GM18870 (cell line): ENCODE measurements around the gene ENKD1.

Experiments
- ATAC-seq: cut with Tn5 transposase; IDR thresholded peaks from one replicate; pipeline ENCODE4 v1.9.1; 2021; ENCODE audit warnings: moderate library complexity; ENCODE audit not compliant: unreplicated experiment

Gene ENKD1

DNA sequence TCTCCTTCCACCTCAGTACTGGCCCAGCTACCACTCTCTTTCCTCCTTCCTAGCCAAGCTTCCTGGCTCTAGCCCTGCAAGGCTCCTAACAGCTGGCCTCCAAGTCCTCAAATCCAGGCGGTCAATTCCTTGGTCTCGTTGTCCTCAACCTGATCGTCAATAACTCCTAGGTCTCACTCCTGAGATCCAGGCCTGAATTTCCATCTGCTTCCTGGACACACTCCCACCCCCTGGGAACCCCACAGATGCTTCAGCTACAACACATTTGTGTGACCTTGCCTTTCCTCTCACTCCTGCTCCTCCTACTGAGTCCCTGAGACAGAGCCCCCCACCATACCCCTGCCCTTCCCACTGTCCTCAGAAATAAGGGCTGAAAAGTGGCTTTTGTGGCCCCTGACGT, 2.3 kb downstream of the ENKD1 start:
- no peak for ATAC-seq

DNA sequence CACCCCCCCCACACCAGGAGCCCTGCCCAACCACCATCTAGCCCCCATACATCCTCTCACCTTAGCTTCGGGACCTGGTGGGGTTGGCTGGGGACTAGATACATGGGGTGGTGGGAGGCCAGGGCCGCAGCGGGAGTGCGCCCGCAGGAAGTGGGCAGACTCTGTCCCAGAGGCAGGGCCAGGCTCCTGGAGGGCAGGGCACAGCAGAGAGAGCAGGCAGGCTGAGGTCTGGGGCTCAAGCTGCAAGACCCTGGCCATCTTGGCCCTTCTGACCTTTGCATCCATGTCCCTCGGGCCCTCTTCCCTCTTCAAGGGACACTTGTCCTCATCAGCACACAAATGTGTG, 2.7 kb downstream of the ENKD1 start:
- ATAC-seq: no peak

DNA sequence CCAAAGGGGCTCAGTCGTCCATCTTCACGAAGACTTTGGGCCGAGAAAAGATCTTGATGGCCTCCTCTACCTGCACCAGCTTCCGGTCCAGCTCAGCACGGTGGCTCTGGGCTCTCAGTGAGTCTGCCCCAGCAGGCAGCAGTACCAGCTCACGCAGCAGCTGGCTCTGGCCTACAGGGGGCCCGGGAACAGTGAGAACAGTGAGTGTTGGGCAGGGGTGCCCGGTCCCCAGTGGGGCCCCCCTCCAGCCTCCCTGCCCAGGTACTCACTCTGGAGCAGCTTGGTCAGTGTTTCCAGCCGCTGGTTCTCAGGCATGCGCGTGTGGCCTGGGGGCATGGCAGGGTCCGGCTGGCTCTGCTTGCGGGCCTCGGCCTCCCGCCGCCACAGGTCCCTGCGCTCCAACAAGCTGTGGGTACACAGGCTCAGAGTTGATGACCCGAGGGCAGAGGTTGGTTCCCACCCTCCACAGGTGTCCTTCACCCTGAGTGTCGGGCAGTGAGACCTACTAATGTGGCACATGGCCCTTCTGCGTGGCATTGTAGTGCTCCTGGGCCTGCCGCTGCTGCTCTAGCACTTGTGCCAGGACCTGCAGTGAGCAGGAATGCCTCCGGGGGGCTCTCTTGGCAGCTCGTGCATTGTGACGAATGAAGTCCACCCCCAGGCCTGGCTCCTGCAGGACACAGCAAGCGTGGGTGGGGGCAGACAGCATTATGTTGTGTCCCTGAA, 3.2 kb downstream of the ENKD1 start:
- ATAC-seq: no peak

DNA sequence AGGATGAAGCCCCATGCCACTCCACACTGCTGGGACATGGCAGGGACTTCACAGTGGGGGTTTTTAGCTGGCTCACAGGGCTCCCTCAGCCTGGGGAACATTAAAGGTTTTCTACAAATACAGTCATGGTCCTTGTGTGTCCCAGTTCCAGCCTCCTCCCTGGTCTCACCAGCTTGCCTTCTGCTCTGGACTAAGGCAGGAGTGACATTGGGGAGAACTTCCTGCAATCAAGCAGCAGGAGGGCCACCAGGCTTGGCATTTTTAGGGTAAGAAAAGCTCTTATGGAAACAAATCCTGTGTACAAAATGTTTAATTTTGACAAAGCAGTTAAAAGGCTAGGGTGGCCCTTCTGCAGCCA, 3.9 kb downstream of the ENKD1 start:
- no peak for ATAC-seq

DNA sequence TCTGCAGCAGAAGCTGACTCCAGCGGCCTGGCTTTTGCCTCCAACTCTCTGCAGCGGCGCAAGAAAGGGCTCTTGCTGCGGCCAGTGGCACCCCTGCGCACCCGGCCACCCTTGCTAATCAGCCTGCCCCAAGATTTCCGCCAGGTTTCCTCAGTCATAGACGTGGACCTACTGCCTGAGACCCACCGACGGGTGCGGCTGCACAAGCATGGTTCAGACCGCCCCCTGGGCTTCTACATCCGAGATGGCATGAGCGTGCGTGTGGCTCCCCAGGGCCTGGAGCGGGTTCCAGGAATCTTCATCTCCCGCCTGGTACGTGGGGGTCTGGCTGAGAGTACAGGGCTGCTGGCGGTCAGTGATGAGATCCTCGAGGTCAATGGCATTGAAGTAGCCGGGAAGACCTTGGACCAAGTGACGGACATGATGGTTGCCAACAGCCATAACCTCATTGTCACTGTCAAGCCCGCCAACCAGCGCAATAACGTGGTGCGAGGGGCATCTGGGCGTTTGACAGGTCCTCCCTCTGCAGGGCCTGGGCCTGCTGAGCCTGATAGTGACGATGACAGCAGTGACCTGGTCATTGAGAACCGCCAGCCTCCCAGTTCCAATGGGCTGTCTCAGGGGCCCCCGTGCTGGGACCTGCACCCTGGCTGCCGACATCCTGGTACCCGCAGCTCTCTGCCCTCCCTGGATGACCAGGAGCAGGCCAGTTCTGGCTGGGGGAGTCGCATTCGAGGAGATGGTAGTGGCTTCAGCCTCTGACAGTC, 4.5 kb downstream of the ENKD1 start:
- no peak for ATAC-seq

DNA sequence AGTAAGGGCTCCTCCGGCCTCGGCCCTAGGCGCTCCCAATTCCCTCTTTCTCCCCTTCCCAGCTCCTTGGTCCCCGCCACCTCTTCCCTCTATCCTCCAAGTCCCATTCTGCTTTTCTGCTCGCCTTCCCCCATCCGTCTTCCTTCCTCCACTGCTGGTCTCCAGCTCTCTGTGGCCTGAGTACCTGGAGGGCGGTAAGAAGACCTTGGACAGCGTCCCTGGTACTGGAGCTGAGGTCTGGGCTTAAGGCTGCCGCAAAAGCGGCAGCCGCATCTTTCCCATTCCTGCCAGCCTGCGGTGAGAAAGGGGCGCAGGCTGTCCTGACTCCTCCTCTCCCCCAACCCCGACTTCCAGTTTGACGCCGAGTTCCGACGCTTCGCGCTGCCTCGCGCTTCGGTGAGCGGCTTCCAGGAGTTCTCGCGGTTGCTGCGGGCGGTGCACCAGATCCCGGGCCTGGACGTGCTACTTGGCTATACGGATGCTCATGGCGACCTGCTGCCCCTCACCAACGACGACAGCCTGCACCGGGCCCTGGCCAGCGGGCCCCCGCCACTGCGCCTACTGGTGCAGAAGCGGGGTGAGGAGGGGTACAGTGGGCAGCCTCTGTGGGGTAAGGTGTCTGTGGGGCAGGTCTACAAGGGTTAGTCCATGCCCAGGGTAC, 5.3 kb downstream of the ENKD1 start:
- ATAC-seq: no peak

DNA sequence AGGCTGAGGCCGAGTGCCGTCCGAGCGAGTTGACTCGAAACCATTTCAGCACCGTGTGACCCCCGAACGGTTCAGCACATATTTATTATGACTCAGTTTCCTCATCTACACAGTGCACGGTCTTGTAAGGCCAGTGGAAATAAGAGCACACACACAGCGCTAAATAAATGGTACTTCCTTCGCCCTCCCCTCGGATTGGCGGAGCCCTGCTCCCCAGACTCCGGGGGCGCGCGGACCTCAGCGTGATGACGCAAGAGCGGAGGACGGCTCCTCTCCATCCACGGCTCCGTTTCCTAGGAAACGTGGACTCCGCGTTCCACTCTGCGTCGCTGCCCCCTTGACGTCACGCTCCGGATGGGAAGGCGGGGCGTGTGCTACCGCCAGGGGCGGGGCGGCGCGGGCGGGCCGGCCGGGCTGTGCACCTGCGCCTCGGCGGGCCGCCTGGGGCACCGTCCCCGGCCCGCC, 6.0 kb downstream of the ENKD1 start, which contains the start of gene PARD6A:
Gene PARD6A (plus strand): TSS at position 397 of the 465 bp plus-strand sequence. CDS start 79 bp downstream, outside the sequence.
- peak; percentile 47 for ATAC-seq

DNA sequence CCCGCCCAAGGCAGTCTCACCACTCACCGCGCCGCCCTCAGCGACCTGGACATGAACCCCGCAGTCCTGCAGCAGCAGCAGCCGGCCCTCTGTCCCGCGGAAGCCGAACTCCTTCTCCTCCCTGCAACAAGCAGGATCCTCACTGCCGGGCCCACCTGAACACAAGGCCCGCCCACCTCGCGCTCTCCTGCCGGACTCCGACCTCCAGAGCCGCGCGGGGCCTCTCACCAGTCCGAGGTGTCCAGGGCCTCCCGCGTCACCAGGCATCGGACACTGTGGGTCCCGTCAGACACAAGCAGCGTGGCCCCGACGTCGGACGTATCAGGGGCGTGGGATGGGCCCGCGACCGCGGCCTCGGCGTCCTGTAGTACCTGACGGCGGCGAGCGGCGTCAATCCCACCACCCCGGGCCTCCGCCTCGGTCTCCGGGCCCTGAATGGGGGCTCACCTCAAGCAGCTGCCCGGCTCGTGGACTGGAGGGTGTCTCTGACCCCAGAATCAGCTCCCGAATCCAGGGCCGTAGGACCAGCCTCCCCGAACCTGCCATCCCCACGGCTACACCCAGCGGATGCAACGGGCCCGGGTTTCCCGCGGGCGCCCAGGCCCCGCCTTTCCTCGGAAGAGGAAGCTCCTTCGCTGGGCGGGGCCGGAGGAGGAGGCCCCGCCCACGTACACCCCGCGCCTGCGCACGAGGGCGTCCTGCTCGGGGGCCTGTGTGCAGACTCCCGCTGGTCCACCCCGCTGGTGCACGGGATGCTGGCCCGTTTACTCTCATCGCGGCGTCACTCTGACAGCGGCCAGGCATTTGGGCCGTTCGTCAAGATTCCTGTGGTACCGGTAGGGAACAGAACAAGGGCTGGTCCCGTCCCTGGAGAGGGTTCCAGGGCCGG, 6.6 kb downstream of the ENKD1 start, which contains the start of gene ACD:
Gene ACD (minus strand): TSS at position 586 of the 889 bp plus-strand sequence. CDS start 40 bp downstream, at position 546.
- peak; percentile 39 for ATAC-seq

DNA sequence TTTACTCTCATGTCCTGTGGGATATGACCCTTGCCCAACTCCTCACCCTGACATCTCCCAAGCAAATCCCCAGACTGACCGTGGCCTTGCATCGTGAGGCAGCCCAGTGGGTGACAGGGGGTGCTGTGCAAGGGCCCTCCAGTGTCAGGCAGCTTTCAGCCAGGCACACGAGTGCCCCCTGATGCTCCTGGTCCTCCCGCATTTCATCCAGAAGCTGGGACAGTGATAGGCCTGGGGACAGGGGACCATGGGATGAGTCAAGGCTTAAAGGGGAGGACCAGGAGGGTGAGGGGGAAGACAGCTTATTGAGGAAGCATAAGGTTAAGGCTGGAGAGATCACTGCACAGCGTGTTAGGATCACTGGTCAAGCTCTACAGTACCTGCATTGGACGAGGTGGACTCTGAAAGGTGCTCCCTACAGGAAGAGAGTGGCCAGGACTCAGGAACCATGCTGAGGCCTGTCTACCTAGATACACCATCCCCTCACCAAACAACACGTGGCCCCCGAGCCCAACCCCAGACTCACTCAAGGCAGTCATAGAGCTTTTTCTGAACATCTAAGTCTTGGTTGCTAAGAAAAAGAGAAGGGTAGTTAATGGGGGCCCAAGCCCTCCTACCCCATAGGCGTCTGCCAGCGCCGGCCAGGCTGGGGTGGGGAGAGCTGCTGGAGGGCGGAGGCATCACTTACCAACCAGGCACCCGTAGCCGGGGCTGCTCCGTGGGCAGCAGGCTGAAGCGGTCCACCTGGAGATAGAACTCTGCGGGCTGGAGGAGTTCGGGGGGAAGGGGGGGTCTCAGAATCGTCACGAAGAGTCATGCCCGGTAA, 7.5 kb downstream of the ENKD1 start:
- ATAC-seq: no peak

DNA sequence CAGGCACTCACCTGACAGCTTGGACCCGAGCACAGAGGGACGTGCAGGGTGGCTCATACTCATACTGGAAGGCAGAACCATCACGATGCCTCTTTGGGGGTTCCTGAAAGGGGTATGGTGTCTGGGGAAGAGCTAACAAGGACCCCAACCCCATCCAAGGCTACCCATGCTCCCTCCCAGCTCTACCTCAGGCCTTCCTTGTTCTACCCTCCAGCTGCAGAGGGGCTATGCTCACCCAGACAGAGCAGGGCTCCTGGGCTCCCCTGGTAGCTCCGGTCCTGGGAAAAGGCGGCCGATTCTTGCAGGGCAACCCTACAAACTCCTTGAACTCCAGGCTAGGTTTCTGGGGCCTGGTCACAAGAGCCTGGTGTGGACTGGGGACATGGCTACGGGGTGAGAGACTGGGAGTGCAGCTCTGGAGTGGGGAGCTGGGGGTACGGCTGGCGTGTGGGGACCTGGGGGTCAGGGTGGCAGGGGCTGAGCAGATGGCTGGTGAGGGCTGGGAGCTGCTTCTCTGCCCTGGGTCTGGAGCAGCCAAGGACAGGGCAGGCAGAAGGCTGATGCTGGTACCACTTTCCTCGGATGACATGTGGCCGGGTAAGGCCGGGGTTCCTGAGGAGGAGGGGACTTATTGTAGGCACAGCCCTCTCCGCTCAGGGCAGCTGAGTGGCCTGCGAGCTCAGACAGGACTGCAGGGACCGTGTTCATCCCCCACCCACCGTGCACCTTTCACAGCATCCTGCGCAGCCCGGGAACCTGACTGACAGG, 8.6 kb downstream of the ENKD1 start:
- no peak for ATAC-seq

DNA sequence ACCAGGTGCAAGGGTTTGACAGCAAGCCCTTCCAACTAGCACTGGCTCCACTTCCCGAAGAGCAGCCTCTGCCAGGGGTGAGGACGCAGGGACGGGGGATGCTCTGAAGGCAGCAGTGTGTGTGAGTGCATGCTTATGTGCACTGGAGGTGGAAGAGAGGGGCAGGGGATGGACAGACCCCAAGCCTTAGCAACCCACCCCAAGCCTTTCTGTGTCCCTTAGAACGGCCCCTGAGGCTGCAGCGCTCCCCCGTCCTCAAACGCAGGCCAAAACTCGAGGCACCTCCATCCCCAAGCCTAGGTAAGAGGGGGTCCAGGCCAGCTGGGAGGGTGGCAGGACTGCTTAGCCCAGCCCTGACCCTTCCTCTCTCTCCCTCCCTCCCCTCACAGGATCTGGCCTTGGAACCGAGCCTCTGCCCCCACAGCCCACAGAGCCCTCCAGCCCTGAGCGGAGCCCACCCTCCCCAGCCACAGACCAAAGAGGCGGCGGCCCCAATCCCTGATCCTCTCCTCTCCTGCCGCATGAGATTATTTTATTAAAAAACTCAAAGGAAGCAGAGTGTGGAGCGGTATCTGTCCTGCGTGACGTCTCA, 9.4 kb downstream of the ENKD1 start:
- no peak for ATAC-seq

DNA sequence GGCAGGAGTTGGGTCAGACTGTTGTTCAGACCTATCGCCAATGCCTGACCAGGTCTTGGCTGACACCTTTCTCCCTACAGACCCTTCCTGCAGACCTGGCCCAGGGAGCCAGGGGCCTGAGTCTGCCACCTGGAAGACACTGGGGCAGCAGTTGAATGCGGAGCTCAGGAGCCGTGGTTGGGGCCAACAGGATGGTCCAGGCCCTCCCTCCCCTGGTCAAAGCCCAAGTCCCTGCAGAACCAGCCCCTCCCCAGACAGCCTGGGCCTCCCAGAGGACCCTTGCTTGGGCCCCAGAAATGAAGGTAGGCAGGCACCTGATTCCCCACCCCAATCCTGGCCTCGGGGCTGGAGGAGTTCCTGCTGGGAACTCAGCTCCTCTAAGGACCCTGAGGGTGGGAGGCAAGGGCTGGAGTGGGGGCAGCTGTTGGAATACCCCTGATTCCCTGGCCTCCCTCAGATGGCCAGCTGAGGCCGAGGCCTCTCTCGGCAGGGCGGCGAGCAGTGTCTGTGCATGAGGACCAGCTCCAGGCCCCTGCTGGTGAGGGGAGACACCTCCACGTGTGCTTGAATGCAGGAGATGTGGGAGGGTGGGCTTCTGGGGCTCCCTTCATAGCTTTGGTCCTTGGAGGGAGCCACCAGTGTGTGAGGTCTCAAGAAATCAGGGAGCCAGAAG, 10.1 kb downstream of the ENKD1 start:
- ATAC-seq: no peak

DNA sequence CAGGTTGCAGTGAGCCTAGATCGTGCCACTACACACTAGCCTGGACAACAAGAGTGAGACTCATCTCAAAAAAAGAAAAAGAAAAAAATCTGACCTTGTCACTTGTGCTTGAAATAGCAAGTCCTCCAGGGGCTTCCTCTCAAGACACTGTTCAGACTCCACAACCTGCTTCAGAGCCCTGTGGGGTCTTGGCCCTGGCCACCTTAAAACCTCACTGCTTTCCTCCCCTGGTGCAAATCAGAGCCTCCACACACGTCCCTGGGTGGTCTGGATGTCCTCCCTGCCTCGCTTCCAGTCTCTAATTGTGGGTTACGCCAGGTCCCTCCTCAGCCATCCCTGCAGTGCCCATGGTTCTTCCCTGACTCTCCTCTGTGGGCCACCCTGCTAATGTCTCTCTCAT, 11.2 kb downstream of the ENKD1 start:
- ATAC-seq: no peak

DNA sequence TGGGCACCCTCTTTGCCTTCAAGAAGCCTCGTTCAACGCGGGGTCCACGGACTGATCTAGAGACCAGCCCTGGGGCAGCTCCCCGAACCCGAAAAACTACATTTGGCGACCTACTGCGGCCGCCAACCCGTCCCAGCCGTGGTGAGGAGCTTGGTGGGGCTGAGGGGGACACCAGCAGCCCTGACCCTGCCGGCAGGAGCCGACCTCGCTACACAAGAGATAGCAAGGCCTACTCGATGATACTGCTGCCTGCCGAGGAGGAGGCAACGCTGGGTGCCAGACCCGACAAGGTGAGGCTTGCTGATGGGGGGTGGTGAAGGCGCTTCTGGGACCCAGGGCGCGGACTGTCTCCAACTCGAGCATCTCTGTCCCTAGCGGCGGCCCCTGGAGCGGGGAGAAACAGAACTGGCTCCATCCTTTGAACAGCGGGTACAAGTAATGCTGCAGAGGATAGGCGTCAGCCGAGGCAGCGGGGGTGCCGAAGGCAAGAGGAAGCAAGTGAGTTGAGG, 12.1 kb downstream of the ENKD1 start:
- no peak for ATAC-seq

DNA sequence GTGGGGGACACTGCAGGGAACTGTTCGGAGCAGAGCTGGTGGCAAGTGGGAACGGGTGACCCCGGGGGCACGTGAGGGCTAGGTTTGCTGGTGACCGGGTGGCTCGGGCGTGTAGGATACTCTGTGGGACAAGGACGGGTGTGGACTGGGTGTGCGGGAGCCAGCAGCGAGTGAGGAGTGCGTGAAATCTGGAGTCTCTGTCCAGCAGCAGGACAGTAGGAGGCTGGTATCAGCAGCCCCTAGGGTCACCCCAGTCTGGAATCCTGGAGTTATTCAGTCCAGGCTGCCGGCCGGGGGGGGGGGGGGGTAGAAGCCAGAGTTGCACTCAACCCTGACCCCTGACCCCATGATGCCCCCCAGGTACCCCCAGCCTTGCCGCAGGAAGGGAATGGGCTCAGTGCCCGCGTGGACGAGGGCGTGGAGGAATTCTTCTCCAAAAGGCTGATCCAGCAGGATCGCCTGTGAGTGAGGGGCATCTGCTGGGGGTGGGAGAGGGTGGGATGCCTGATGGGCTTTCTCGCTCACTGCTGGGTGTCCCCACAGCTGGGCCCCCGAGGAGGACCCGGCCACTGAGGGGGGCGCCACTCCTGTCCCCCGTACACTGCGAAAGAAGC, 12.7 kb downstream of the ENKD1 start:
- no peak for ATAC-seq

DNA sequence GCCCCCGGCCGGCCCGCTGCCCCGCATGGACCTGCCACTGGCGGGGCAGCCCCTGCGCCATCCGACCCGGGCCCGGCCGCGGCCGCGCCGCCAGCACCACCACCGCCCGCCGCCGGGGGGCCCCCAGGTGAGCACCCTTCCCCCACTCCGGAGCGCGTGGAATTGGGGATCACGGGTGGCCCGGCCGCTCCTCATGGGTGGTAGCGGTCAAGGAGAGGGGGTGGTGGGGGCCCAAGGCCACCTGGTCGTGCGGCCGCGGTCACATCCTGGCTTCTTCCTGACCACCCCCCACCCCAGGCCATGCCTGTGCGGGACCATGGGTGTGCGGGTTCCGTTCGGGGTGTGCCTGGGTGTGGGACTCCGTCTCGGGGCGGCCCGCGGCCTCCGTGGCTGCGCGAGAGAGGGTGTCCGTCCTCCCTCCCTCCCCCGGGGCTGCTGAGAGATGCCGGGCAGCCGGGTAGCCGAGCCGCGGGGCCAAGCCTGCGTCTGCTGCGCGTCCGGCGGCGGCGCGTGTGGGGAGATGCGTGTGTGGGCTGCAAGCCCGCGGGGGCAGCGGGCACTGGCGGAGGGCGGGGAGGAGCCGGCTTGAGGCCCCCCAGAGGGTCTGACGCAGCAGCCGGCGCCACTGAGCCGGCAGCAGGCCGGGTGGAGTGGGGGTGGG, 13.3 kb downstream of the ENKD1 start:
- ATAC-seq: no peak

DNA sequence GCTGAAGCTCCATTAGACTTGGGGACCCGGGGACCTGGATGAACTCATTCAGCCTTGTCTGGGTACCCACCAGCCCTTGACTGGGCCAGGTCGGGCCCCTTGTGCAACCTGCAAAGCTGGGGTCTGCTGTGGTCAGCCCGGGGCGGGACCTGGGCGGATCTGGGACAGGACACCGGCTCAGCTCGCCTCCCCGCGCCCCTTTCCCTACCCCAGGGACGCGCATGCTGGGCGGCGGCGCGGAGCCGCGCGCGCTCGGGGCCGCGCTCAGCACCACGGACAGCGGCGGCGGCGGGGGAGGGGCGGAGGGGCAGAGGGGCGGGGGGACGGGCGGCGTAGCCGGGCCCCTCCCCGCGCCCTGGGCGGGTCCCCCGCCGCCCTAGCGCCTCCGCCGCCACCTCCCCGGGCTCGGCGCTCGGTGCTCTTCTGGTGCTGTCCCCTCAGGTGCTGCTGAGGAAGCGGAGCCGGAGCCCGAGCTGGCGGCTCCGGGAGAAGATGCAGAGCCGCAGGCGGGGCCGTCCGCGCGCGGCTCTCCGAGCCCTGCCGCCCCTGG, 13.9 kb downstream of the ENKD1 start:
- ATAC-seq: no peak
